Prostate gland (tissue), 2 donors: ENCODE measurements around the gene PAPPA2.

Experiments
- POLR2A ChIP-seq: fragments of 450-650 bp; IDR thresholded peaks from one replicate; pipeline ENCODE4 v1.6.1; 2016; ENCODE audit warnings: antibody characterized with exemption, mild to moderate bottlenecking
- TF ChIP-seq, protein P1 (sequence below), 4 experiments: fragments of 200-600 bp in 2 of 4; fragments of 450-650 bp in 2 of 4; sonication (generic) in 2 of 4; IDR thresholded peaks; 1 replicate in 3 of 4; 2 replicates in 1 of 4; pipeline ENCODE4 v1.5.1; 2016 to 2019; ENCODE audit warnings: antibody characterized with exemption in 4 of 4, mild to moderate bottlenecking in 2 of 4, moderate library complexity in 2 of 4

DNA sequence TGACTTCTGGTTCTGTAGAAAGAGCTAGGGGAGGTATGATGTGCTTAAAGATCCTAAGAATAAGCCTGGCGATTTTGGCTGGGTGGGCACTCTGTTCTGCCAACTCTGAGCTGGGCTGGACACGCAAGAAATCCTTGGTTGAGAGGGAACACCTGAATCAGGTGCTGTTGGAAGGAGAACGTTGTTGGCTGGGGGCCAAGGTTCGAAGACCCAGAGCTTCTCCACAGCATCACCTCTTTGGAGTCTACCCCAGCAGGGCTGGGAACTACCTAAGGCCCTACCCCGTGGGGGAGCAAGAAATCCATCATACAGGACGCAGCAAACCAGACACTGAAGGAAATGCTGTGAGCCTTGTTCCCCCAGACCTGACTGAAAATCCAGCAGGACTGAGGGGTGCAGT, 93.3 kb downstream of the PAPPA2 start:
- no peak for TF ChIP-seq POLR2A
- TF ChIP-seq, protein P1, sequence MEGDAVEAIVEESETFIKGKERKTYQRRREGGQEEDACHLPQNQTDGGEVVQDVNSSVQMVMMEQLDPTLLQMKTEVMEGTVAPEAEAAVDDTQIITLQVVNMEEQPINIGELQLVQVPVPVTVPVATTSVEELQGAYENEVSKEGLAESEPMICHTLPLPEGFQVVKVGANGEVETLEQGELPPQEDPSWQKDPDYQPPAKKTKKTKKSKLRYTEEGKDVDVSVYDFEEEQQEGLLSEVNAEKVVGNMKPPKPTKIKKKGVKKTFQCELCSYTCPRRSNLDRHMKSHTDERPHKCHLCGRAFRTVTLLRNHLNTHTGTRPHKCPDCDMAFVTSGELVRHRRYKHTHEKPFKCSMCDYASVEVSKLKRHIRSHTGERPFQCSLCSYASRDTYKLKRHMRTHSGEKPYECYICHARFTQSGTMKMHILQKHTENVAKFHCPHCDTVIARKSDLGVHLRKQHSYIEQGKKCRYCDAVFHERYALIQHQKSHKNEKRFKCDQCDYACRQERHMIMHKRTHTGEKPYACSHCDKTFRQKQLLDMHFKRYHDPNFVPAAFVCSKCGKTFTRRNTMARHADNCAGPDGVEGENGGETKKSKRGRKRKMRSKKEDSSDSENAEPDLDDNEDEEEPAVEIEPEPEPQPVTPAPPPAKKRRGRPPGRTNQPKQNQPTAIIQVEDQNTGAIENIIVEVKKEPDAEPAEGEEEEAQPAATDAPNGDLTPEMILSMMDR (IDR thresholded peaks at IDR 0.05): no peak
